Muscle of leg (tissue), 11 donors: ENCODE data around the gene ALK. TPM values are rescaled to one million over a fixed set of nuclear protein-coding genes. Genes with fewer than 3 reads are reported as not detected.
A peak's percentile ranks its signal among the peaks of the same experiment; 100 is the strongest.

Experiments
- DNase-seq: peaks from one replicate; pipeline ENCODE4 v3.0.0; 2013
- H3K27ac ChIP-seq: one replicate; pipeline ENCODE4 v1.5.1; 2013; ENCODE audit warnings: mild to moderate bottlenecking, low read length, control low read depth
- H3K27me3 ChIP-seq: one replicate; pipeline ENCODE4 v1.6.1; 2013; ENCODE audit warnings: low read length; ENCODE audit not compliant: control insufficient read depth, insufficient read depth
- H3K36me3 ChIP-seq: one replicate; pipeline ENCODE4 v1.6.1; 2013; ENCODE audit warnings: low read length; ENCODE audit not compliant: control insufficient read depth, insufficient read depth
- H3K4me1 ChIP-seq: one replicate; pipeline ENCODE4 v1.6.1; 2013; ENCODE audit warnings: low read length; ENCODE audit not compliant: control insufficient read depth, insufficient read depth
- H3K4me3 ChIP-seq: one replicate; pipeline ENCODE4 v1.5.1; 2013; ENCODE audit warnings: low read length, control low read depth
- H3K9me3 ChIP-seq: replicated peaks from 2 replicates; pipeline ENCODE4 v1.6.1; 2013; ENCODE audit warnings: low read depth, low read length; ENCODE audit not compliant: control insufficient read depth
- WGBS: methylation state at CpG from one replicate; pipeline ENCODE4 v1.1.5; 2013; ENCODE audit warnings: missing lambda C conversion rate; ENCODE audit not compliant: insufficient coverage; 5-methylcytosine and 5-hydroxymethylcytosine counted together
- polyA plus RNA-seq, 8 donors: library from polyadenylated mRNA; unstranded; fragments of 120-200 nt; gene quantifications; one replicate each; pipeline versions ENCODE4 v1.2.1 to v1.2.3, GENCODE V29; 2013; ENCODE audit warnings: inconsistent platforms in 1 of 8, low replicate concordance in 1 of 8; ENCODE audit not compliant: insufficient read length in 8 of 8, insufficient read depth in 1 of 8
- total RNA-seq: library from RNA; stranded (reverse); fragments of 120-200 nt; gene quantifications from one replicate; pipeline ENCODE4 v1.2.4, GENCODE V29; 2013

Gene ALK
- total and polyA plus RNA-seq, 9 donors: 0.04 to 0.29 (median 0.09) TPM

GRCh38 chr2:29485117-29485516 lies 436.3 kb downstream of the ALK start:
- H3K27ac ChIP-seq: no peak overlapping the region
- H3K36me3 ChIP-seq: no peaks in the 10 kb centered on the region
- no peak for DNase-seq
- H3K9me3 ChIP-seq: no peaks in the 10 kb centered on the region
- no peaks in the 10 kb centered on the region for H3K4me1 ChIP-seq
- no peaks in the 10 kb centered on the region for H3K27me3 ChIP-seq
- H3K4me3 ChIP-seq: no peak overlapping the region

GRCh38 chr2:29482867-29483266 lies 438.5 kb downstream of the ALK start:
- no peaks in the 10 kb centered on the region for H3K9me3 ChIP-seq
- peaks cover 4% of the 10 kb centered on the region for H3K27me3 ChIP-seq
- no peak overlapping the region for H3K27ac ChIP-seq
- WGBS: 76% methylated on average over 2 of the region's 3 CpGs
- peaks cover 3% of the 10 kb centered on the region for H3K4me1 ChIP-seq
- H3K4me3 ChIP-seq: no peak overlapping the region
- no peak for DNase-seq
- no peaks in the 10 kb centered on the region for H3K36me3 ChIP-seq

GRCh38 chr2:29482348-29482747 lies 439.0 kb downstream of the ALK start:
- no peaks in the 10 kb centered on the region for H3K36me3 ChIP-seq
- 83% methylated on average over 1 of the region's 2 CpGs for WGBS
- H3K4me3 ChIP-seq: no peak overlapping the region
- H3K27ac ChIP-seq: no peak overlapping the region
- H3K9me3 ChIP-seq: no peaks in the 10 kb centered on the region
- peaks cover 7% of the 10 kb centered on the region for H3K4me1 ChIP-seq
- H3K27me3 ChIP-seq: peaks cover 4% of the 10 kb centered on the region
- no peak for DNase-seq

GRCh38 chr2:29481313-29481712 lies 440.1 kb downstream of the ALK start:
- no peaks in the 10 kb centered on the region for H3K36me3 ChIP-seq
- WGBS: no CpG with 5 or more reads among the region's 1 CpG
- DNase-seq: no peak
- H3K27ac ChIP-seq: no peak overlapping the region
- no peak overlapping the region for H3K4me3 ChIP-seq
- H3K4me1 ChIP-seq: peaks cover 14% of the 10 kb centered on the region
- peaks cover 4% of the 10 kb centered on the region for H3K27me3 ChIP-seq
- no peaks in the 10 kb centered on the region for H3K9me3 ChIP-seq

GRCh38 chr2:29480426-29480825 lies 441.0 kb downstream of the ALK start:
- H3K27me3 ChIP-seq: peaks cover 4% of the 10 kb centered on the region
- no CpG with 5 or more reads among the region's 4 CpGs for WGBS
- no peaks in the 10 kb centered on the region for H3K9me3 ChIP-seq
- H3K36me3 ChIP-seq: no peaks in the 10 kb centered on the region
- peaks cover 14% of the 10 kb centered on the region for H3K4me1 ChIP-seq
- no peak overlapping the region for H3K27ac ChIP-seq
- DNase-seq: peak; percentile 36
- no peak overlapping the region for H3K4me3 ChIP-seq

- WGBS: no CpG with 5 or more reads among the region's 2 CpGs
- Histone ChIP-seq H3K4me1 (peaks cover 14% of the 10 kb centered on the region), H3K27ac (no peak overlapping the region), H3K27me3 (peaks cover 4% of the 10 kb centered on the region), H3K9me3 (no peaks in the 10 kb centered on the region), H3K4me3 (no peak overlapping the region), H3K36me3 (no peaks in the 10 kb centered on the region)
- DNase-seq: no peak
These were observed 442.0 kb downstream of the ALK start for GRCh38 chr2:29479401-29479800.

GRCh38 chr2:29478641-29479040 lies 442.7 kb downstream of the ALK start:
- DNase-seq: peak; percentile 5

GRCh38 chr2:29477186-29477585 lies 444.2 kb downstream of the ALK start:
- Histone ChIP-seq H3K4me1 (peaks cover 14% of the 10 kb centered on the region), H3K4me3 (no peak overlapping the region), H3K27ac (no peak overlapping the region), H3K27me3 (peaks cover 4% of the 10 kb centered on the region), H3K9me3 (peaks cover 2% of the 10 kb centered on the region), H3K36me3 (no peaks in the 10 kb centered on the region)
- peak; percentile 22 for DNase-seq

More at GRCh38 chr2:29478641-29479040, 442.7 kb downstream of the ALK start:
- Histone ChIP-seq H3K27ac (no peak overlapping the region), H3K36me3 (no peaks in the 10 kb centered on the region), H3K27me3 (peaks cover 4% of the 10 kb centered on the region), H3K9me3 (no peaks in the 10 kb centered on the region), H3K4me3 (no peak overlapping the region), H3K4me1 (peaks cover 14% of the 10 kb centered on the region)
- 87% methylated on average over 4 of the region's 4 CpGs for WGBS

- peaks cover 10% of the 10 kb centered on the region for H3K9me3 ChIP-seq
- H3K27me3 ChIP-seq: peaks cover 4% of the 10 kb centered on the region
- H3K4me3 ChIP-seq: no peak overlapping the region
- DNase-seq: peak; percentile 5
- peaks cover 14% of the 10 kb centered on the region for H3K4me1 ChIP-seq
- H3K36me3 ChIP-seq: no peaks in the 10 kb centered on the region
- WGBS: 76% methylated on average over 6 of the region's 9 CpGs
- no peak overlapping the region for H3K27ac ChIP-seq
These were observed 445.9 kb downstream of the ALK start for GRCh38 chr2:29475499-29475898.

- peaks cover 19% of the 10 kb centered on the region for H3K9me3 ChIP-seq
- DNase-seq: no peak
- no peak overlapping the region for H3K27ac ChIP-seq
- no peaks in the 10 kb centered on the region for H3K36me3 ChIP-seq
- H3K4me3 ChIP-seq: no peak overlapping the region
- H3K4me1 ChIP-seq: no peaks in the 10 kb centered on the region
- H3K27me3 ChIP-seq: no peaks in the 10 kb centered on the region
- no CpG with 5 or more reads among the region's 3 CpGs for WGBS
These were observed 451.4 kb downstream of the ALK start for GRCh38 chr2:29469961-29470360.

GRCh38 chr2:29469516-29469915 lies 451.9 kb downstream of the ALK start:
- no peak overlapping the region for H3K27ac ChIP-seq
- no peak for DNase-seq
- no peak overlapping the region for H3K4me3 ChIP-seq
- H3K9me3 ChIP-seq: peaks cover 19% of the 10 kb centered on the region
- 50% methylated on average over 1 of the region's 1 CpG for WGBS
- no peaks in the 10 kb centered on the region for H3K4me1 ChIP-seq
- no peaks in the 10 kb centered on the region for H3K27me3 ChIP-seq
- no peaks in the 10 kb centered on the region for H3K36me3 ChIP-seq
